HUDEP-2 (cell line): Measurements from ENCODE around the gene USP16.
"Not testable (repeated sequence)": the region's sequence is repeated elsewhere in the genome, so short reads cannot be mapped to it uniquely, and the experiment has no call there.

Experiments
- DNase-seq, 76 experiments: peaks; one replicate each; lab custom pipeline; 2025; ENCODE audit not compliant: unreplicated experiment in 76 of 76; lab: John Stamatoyannopoulos, UW

USP16 gene

GRCh38 chr21:29024474-29025327 lies at the start of gene USP16:
Gene USP16, plus strand, starts transcription at chr21:29024668. Its CDS starts 3,246 bp downstream, at chr21:29027914.
- peak; percentile 78 to 100 (median 97) for DNase-seq

- no peak for DNase-seq
These were observed 49.1 kb upstream of the USP16 start for GRCh38 chr21:28975397-28975796.

GRCh38 chr21:28979092-28979491 lies 45.4 kb upstream of the USP16 start:
- no peak for DNase-seq

GRCh38 chr21:28982637-28983036 lies 41.8 kb upstream of the USP16 start:
- no peak for DNase-seq

GRCh38 chr21:28986677-28987076 lies 37.8 kb upstream of the USP16 start:
- DNase-seq, result no peak

- peak in 3 of 76 experiments; percentile 4 to 23 (median 21) for DNase-seq
These were observed 36.3 kb upstream of the USP16 start for GRCh38 chr21:28988146-28988545.

- peak in 22 of 76 experiments; percentile 12 to 56 (median 34) for DNase-seq
These were observed 32.5 kb upstream of the USP16 start for GRCh38 chr21:28991861-28992525.

- peak; percentile 61 to 100 (median 99) for DNase-seq
These were observed 31.8 kb upstream of the USP16 start, which contains the start of gene LTN1 for GRCh38 chr21:28992526-28993292. Gene LTN1, minus strand, starts transcription at chr21:28992877. Its CDS starts 72 bp downstream, at chr21:28992805.

GRCh38 chr21:28993293-28993629 lies 31.2 kb upstream of the USP16 start:
- no peak for DNase-seq

- peak; percentile 41 to 96 (median 93) for DNase-seq
These were observed 21.9 kb upstream of the USP16 start for GRCh38 chr21:29002442-29003144.

GRCh38 chr21:29005696-29006095 lies 18.8 kb upstream of the USP16 start:
- DNase-seq, result no peak

- DNase-seq, result no peak
These were observed 17.3 kb upstream of the USP16 start for GRCh38 chr21:29007135-29007534.

- no peak for DNase-seq
These were observed 16.7 kb upstream of the USP16 start for GRCh38 chr21:29007810-29008209.

- DNase-seq, result no peak
These were observed 16.1 kb upstream of the USP16 start for GRCh38 chr21:29008367-29008766.

GRCh38 chr21:29011236-29011635 lies 13.2 kb upstream of the USP16 start:
- not testable (repeated sequence) for DNase-seq

GRCh38 chr21:29017639-29018237 lies 6.7 kb upstream of the USP16 start:
- DNase-seq, result no peak

- DNase-seq, result peak in 20 of 76 experiments; percentile 5 to 52 (median 26)
These were observed 5.9 kb upstream of the USP16 start for GRCh38 chr21:29018540-29018939.

- no peak for DNase-seq
These were observed 2.3 kb upstream of the USP16 start for GRCh38 chr21:29022166-29022565.

- no peak for DNase-seq
These were observed 853 bp downstream of the USP16 start for GRCh38 chr21:29025328-29025713.

- no peak for DNase-seq
These were observed 5.1 kb downstream of the USP16 start for GRCh38 chr21:29029524-29029923.
